Thyroid gland (tissue), 4 donors: ENCODE results near the gene DPYSL3. TPM values are rescaled to one million over a fixed set of nuclear protein-coding genes. Genes with fewer than 3 reads are reported as not detected.

Source experiments
- DNase-seq, 2 donors: peaks; one replicate each; pipeline ENCODE4 v3.0.0-alpha.2; 2019
- H3K27ac ChIP-seq, 3 donors: fragments of 200-600 bp; sonication (generic); 1 replicate in 2 of 3; 2 replicates in 1 of 3; pipeline ENCODE4 v1.5.1; 2016 to 2019; ENCODE audit warnings: mild to moderate bottlenecking in 1 of 3, moderate library complexity in 1 of 3
- H3K27me3 ChIP-seq: fragments of 200-600 bp; sonication (generic); one replicate; pipeline ENCODE4 v1.5.1; 2019
- H3K36me3 ChIP-seq, 2 donors: fragments of 200-600 bp; sonication (generic); one replicate each; pipeline ENCODE4 v1.5.1; 2016 to 2019
- H3K4me1 ChIP-seq, 2 donors: fragments of 200-600 bp; sonication (generic); one replicate each; pipeline ENCODE4 v1.5.1; 2017 to 2019
- H3K4me3 ChIP-seq, 3 donors: fragments of 200-600 bp; sonication (generic); replicated peaks in 1 of 3; 1 replicate in 2 of 3; 2 replicates in 1 of 3; pipeline ENCODE4 v1.5.1; 2016; ENCODE audit warnings: mild to moderate bottlenecking in 1 of 3
- H3K9me3 ChIP-seq: fragments of 200-600 bp; sonication (generic); one replicate; pipeline ENCODE4 v1.5.1; 2017
- POLR2A ChIP-seq, 2 donors: fragments of 450-650 bp; IDR thresholded peaks; one replicate each; pipeline ENCODE4 v1.6.1; 2017; ENCODE audit warnings: antibody characterized with exemption in 2 of 2, mild to moderate bottlenecking in 2 of 2, moderate library complexity in 1 of 2
- WGBS, 2 donors: methylation state at CpG; one replicate each; pipeline ENCODE4 v1.1.5; 2017; 5-methylcytosine and 5-hydroxymethylcytosine counted together
- intact Hi-C: fragments of 100-400 bp; cut with DNase I; formaldehyde crosslinking; loops from one replicate; pipeline ENCODE4 v1.15.1; 2023
- total RNA-seq, 4 donors: library from RNA; depleted of rRNA; stranded (reverse); fragments of >200 nt; gene quantifications; one replicate each; pipeline ENCODE4 v1.2.3, GENCODE V29; 2016
- TF ChIP-seq, protein P1 (sequence below), 6 experiments: fragments of 200-600 bp in 3 of 6; fragments of 450-650 bp in 3 of 6; sonication (generic) in 3 of 6; IDR thresholded peaks; one replicate each; pipeline ENCODE4 v1.5.1; 2016 to 2019; ENCODE audit warnings: antibody characterized with exemption in 6 of 6, mild to moderate bottlenecking in 2 of 6, inconsistent platforms in 1 of 6, moderate library complexity in 1 of 6

Gene DPYSL3
- total RNA-seq, 4 donors from 2014 or later, result 23.7 to 43.1 (median 28.0) TPM

- intact Hi-C loops, result no loop called here
- no peaks in the 10 kb centered on the region for H3K9me3 ChIP-seq
- no peaks in the 10 kb centered on the region for H3K36me3 ChIP-seq
- no peak for DNase-seq
- WGBS, 2 donors, result 95 to 98% methylated on average over 3 of the region's 3 CpGs
- TF ChIP-seq POLR2A (IDR thresholded peaks at IDR 0.05), result no peak
- TF ChIP-seq, protein P1, sequence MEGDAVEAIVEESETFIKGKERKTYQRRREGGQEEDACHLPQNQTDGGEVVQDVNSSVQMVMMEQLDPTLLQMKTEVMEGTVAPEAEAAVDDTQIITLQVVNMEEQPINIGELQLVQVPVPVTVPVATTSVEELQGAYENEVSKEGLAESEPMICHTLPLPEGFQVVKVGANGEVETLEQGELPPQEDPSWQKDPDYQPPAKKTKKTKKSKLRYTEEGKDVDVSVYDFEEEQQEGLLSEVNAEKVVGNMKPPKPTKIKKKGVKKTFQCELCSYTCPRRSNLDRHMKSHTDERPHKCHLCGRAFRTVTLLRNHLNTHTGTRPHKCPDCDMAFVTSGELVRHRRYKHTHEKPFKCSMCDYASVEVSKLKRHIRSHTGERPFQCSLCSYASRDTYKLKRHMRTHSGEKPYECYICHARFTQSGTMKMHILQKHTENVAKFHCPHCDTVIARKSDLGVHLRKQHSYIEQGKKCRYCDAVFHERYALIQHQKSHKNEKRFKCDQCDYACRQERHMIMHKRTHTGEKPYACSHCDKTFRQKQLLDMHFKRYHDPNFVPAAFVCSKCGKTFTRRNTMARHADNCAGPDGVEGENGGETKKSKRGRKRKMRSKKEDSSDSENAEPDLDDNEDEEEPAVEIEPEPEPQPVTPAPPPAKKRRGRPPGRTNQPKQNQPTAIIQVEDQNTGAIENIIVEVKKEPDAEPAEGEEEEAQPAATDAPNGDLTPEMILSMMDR (IDR thresholded peaks at IDR 0.05), result no peak
- peaks cover 0 to 4% of the 10 kb centered on the region in 2 donors for H3K4me1 ChIP-seq
- no peak overlapping the region for H3K4me3 ChIP-seq
- H3K27ac ChIP-seq, result no peak overlapping the region
- H3K27me3 ChIP-seq, result no peaks in the 10 kb centered on the region
These were observed 51.3 kb downstream of the DPYSL3 start for GRCh38 chr5:147458581-147458980.

DNA sequence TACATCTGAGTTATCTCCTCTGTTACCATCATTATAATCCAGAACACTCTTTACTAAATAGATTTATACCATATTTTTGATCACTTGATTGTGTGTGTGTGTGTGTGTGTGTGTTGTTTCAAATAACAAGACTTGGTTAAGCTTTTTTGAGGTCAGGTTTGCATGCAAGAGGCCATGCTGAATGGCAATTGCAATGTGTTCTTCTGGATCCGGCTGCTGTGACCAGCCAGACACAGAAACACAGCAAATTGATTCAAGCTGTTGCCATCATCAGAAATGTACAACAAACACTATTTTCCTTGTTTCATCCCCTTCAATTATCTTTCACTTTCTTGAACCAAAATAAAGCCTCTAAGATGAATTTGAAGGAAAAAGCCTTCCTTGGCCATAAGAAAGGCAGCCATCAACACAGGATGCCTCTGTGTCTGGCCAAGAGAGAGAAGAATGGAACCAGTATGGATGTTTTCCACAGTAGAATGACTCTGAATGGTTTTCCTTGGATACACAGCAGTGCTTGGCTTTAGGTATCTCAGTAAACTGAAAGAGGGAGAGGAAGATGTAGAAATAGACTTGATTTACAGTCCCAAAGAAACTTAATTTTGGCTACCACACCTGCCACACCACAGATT lies 53.9 kb downstream of the DPYSL3 start:
- Histone ChIP-seq H3K9me3 (no peaks in the 10 kb centered on the region), H3K36me3 (no peaks in the 10 kb centered on the region), H3K4me3 (no peak overlapping the region), H3K4me1 (peaks cover 0 to 13% of the 10 kb centered on the region in 2 donors), H3K27ac (no peak overlapping the region), H3K27me3 (no peaks in the 10 kb centered on the region)
- 75 to 83% methylated on average over 1 of the region's 1 CpG for WGBS, 2 donors
- intact Hi-C loops, result no loop called here
- no peak for DNase-seq
- TF ChIP-seq, protein P1 (IDR thresholded peaks at IDR 0.05), result no peak
- TF ChIP-seq POLR2A (IDR thresholded peaks at IDR 0.05), result no peak

- no peak for DNase-seq
- no peak overlapping the region for H3K27ac ChIP-seq
- WGBS, 2 donors, result 74 to 77% methylated on average over 10 of the region's 10 CpGs
- TF ChIP-seq, protein P1 (IDR thresholded peaks at IDR 0.05), result no peak
- TF ChIP-seq POLR2A (IDR thresholded peaks at IDR 0.05), result no peak
- H3K36me3 ChIP-seq, result no peaks in the 10 kb centered on the region
- H3K4me3 ChIP-seq, result no peak overlapping the region
- peaks cover 0 to 13% of the 10 kb centered on the region in 2 donors for H3K4me1 ChIP-seq
- H3K27me3 ChIP-seq, result no peaks in the 10 kb centered on the region
- intact Hi-C loops, result loop anchor here (5.0 kb wide), 1 partner anchor 102 kb away; no protein-coding TSS in a partner anchor
- no peaks in the 10 kb centered on the region for H3K9me3 ChIP-seq
These were observed 54.7 kb downstream of the DPYSL3 start for GRCh38 chr5:147454996-147455677.

GRCh38 chr5:147453875-147454814 lies 55.7 kb downstream of the DPYSL3 start:
- DNase-seq, result peak; percentile 81 to 88
- H3K27me3 ChIP-seq, result no peaks in the 10 kb centered on the region
- 3% methylated on average over 40 to 50 of the region's 54 CpGs for WGBS, 2 donors
- H3K4me1 ChIP-seq, result peaks cover 2 to 13% of the 10 kb centered on the region in 2 donors
- H3K4me3 ChIP-seq, result peak overlapping the region in 2 of 3 donors; percentile 23 to 56
- no peaks in the 10 kb centered on the region for H3K36me3 ChIP-seq
- TF ChIP-seq, protein P1 (IDR thresholded peaks at IDR 0.05), result peak; percentile 65 to 95 (median 84)
- TF ChIP-seq POLR2A (IDR thresholded peaks at IDR 0.05), result no peak
- intact Hi-C loops, result loop anchor here (5.0 kb wide), 1 partner anchor 103 kb away; no protein-coding TSS in a partner anchor
- H3K27ac ChIP-seq, result peak overlapping the region; percentile 15 to 81 (median 62)
- H3K9me3 ChIP-seq, result no peaks in the 10 kb centered on the region
